HL-60 (cell line): ENCODE data around the gene RALBP1.

Source experiments
- DNase-seq, 2 experiments: peaks; one replicate each; pipeline ENCODE4 v3.0.0-alpha.2; 2010 to 2020; ENCODE audit warnings: low read depth in 1 of 2, low spot score in 1 of 2
- H3K27ac ChIP-seq: fragments of 250-450 bp; sonication (Bioruptor Pico); replicated peaks from 2 replicates; pipeline ENCODE4 v1.5.1; 2020; ENCODE audit warnings: mild to moderate bottlenecking, moderate library complexity
- H3K27me3 ChIP-seq: fragments of 250-450 bp; sonication (Bioruptor Pico); 2 replicates; pipeline ENCODE4 v1.5.1; 2021; ENCODE audit warnings: mild to moderate bottlenecking, moderate library complexity; ENCODE audit not compliant: insufficient read depth, poor library complexity, severe bottlenecking
- H3K4me3 ChIP-seq: replicated peaks from 2 replicates; pipeline ENCODE4 v1.5.1; 2011; ENCODE audit warnings: mild to moderate bottlenecking, control low read depth, low read length; ENCODE audit not compliant: insufficient read depth
- GABPA ChIP-seq: IDR thresholded peaks from 2 replicates; pipeline ENCODE4 v1.6.1; 2012; ENCODE audit warnings: low read depth
- POLR2AphosphoS5 ChIP-seq: IDR thresholded peaks from 2 replicates; pipeline ENCODE4 v1.6.1; 2012; ENCODE audit warnings: low read depth
- SPI1 ChIP-seq: IDR thresholded peaks from 2 replicates; pipeline ENCODE4 v1.6.1; 2012; ENCODE audit warnings: low read depth, mild to moderate bottlenecking, borderline replicate concordance
- TF ChIP-seq, protein P1 (sequence below): IDR thresholded peaks from one replicate; pipeline ENCODE4 v1.5.1; 2011; ENCODE audit warnings: low read length, control low read depth, inconsistent platforms; ENCODE audit not compliant: insufficient read depth
- TF ChIP-seq, protein P2 (sequence below): IDR thresholded peaks from 2 replicates; pipeline ENCODE4 v1.6.1; 2012; ENCODE audit warnings: low read depth; ENCODE audit not compliant: insufficient replicate concordance

Gene RALBP1

DNA sequence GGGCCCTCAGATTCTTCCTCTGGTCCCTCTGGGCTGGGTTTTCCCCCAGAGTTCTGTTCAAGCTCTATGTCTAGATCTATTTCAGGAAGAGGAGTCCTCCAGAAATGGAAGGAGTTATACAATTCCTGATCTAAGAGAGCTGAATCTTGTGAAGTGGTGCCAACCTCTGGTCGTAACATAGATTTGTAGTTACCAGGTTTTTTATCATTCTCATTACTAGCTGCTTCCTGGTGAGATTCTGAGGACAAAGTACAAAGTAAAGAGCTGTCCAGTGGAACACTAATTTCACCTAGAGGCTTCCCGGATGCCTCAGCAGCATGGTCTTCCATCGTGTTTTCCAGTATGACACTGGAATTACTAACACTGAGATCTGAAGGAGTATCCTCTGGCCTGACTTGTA, 94.9 kb downstream of the RALBP1 start:
- TF ChIP-seq POLR2AphosphoS5 = no peak
- no peak for TF ChIP-seq SPI1
- TF ChIP-seq, protein P1, sequence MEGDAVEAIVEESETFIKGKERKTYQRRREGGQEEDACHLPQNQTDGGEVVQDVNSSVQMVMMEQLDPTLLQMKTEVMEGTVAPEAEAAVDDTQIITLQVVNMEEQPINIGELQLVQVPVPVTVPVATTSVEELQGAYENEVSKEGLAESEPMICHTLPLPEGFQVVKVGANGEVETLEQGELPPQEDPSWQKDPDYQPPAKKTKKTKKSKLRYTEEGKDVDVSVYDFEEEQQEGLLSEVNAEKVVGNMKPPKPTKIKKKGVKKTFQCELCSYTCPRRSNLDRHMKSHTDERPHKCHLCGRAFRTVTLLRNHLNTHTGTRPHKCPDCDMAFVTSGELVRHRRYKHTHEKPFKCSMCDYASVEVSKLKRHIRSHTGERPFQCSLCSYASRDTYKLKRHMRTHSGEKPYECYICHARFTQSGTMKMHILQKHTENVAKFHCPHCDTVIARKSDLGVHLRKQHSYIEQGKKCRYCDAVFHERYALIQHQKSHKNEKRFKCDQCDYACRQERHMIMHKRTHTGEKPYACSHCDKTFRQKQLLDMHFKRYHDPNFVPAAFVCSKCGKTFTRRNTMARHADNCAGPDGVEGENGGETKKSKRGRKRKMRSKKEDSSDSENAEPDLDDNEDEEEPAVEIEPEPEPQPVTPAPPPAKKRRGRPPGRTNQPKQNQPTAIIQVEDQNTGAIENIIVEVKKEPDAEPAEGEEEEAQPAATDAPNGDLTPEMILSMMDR = no peak
- TF ChIP-seq, protein P2, sequence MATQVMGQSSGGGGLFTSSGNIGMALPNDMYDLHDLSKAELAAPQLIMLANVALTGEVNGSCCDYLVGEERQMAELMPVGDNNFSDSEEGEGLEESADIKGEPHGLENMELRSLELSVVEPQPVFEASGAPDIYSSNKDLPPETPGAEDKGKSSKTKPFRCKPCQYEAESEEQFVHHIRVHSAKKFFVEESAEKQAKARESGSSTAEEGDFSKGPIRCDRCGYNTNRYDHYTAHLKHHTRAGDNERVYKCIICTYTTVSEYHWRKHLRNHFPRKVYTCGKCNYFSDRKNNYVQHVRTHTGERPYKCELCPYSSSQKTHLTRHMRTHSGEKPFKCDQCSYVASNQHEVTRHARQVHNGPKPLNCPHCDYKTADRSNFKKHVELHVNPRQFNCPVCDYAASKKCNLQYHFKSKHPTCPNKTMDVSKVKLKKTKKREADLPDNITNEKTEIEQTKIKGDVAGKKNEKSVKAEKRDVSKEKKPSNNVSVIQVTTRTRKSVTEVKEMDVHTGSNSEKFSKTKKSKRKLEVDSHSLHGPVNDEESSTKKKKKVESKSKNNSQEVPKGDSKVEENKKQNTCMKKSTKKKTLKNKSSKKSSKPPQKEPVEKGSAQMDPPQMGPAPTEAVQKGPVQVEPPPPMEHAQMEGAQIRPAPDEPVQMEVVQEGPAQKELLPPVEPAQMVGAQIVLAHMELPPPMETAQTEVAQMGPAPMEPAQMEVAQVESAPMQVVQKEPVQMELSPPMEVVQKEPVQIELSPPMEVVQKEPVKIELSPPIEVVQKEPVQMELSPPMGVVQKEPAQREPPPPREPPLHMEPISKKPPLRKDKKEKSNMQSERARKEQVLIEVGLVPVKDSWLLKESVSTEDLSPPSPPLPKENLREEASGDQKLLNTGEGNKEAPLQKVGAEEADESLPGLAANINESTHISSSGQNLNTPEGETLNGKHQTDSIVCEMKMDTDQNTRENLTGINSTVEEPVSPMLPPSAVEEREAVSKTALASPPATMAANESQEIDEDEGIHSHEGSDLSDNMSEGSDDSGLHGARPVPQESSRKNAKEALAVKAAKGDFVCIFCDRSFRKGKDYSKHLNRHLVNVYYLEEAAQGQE = no peak
- no peak for TF ChIP-seq GABPA

DNA sequence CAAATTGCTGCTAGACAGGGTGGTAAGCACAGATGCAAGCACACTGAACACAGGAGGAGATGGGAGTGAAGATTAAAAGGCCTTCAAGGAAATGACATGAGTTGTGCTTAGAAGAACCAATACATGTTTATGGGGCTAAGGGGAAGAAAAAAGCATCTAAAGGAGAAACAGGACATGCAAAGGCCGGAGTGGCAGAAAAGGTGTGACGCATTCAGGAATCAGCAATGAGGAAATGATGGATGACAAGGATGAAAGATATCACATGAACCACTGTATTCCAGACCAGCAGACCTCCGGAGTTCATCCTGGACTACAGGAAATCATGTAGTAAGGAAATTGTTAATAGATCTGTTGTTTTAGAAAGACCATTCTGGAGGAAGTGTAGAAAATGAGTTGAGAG, 96.2 kb downstream of the RALBP1 start:
- DNase-seq = no peak
- no peaks in the 10 kb centered on the region for H3K27me3 ChIP-seq
- no peak overlapping the region for H3K27ac ChIP-seq
- no peak overlapping the region for H3K4me3 ChIP-seq
- TF ChIP-seq SPI1 = no peak
- no peak for TF ChIP-seq POLR2AphosphoS5
- TF ChIP-seq GABPA = no peak
- TF ChIP-seq, protein P2 = no peak
- TF ChIP-seq, protein P1 = no peak

More for the DNA sequence above, 94.9 kb downstream of the RALBP1 start:
- Histone ChIP-seq H3K4me3 (no peak overlapping the region), H3K27me3 (no peaks in the 10 kb centered on the region), H3K27ac (no peak overlapping the region)
- no peak for DNase-seq

DNA sequence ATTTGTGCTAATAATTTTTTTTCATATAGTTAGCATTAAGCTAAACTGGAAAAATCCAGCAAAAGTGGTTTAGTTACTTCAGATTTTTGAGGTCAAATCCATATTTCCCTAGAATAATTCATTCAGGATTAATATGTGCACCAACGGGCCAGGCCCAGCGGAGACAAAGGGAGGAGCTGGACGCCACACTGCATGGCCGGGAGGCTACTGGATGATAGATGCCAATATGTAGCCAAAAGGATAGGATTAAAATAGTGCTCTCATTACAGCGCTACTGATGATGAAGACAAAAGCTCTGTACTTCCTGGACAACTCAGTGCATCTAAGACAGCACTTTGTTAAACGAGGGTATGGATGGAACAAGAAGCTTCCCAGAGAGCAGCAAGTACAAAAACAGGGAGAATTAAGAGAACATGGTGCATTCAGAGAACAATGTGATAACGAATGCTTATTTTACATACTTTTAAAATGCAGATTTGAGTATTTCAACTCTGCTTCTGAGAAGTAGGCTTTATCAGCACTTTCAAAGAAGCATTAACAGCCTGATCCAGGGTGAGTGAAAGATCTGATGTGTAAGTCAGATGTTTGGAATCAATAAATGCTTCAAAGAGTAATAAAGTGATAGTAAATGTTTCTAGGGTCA, 99.3 kb downstream of the RALBP1 start:
- TF ChIP-seq POLR2AphosphoS5 (no peak), SPI1 (no peak)
- no peak overlapping the region for H3K4me3 ChIP-seq
- H3K27me3 ChIP-seq = no peaks in the 10 kb centered on the region
- H3K27ac ChIP-seq = no peak overlapping the region
- no peak for DNase-seq

DNA sequence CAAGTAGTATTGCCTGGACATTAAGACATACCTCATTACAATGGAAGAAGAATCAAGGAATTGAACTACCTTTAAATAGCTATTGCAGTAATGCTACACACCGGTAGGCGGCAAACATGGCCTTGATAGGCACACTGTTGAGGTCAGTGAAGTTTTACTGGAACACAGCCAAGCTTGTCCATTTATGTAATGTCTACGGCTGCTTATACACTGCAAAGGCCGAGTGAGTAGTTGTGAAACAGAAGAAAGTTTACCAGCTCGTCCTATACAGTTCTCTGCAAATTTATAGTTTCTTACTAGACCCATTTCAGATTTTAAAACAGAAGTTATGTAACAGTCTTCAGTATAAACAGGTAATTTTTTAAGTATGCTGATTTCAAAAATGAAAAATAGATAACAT, 100.2 kb downstream of the RALBP1 start:
- no peak for TF ChIP-seq POLR2AphosphoS5
- no peak for TF ChIP-seq SPI1
- no peak for TF ChIP-seq GABPA
- TF ChIP-seq, protein P2 = no peak
- TF ChIP-seq, protein P1 = no peak
- Histone ChIP-seq H3K27ac (no peak overlapping the region), H3K4me3 (no peak overlapping the region), H3K27me3 (no peaks in the 10 kb centered on the region)
- peak in 1 of 2 experiments; percentile 10 for DNase-seq
